SK-N-SH treated with all-trans-retinoic acid at 6 μM for 48 hours (cell line): ENCODE data around the gene PMEL.
"Not testable (repeated sequence)": the region's sequence is repeated elsewhere in the genome, so short reads cannot be mapped to it uniquely, and the experiment has no call there.

Experiments used
- ATAC-seq: fragments of 200-7000 bp; cut with Tn5 transposase; 3 replicates; pipeline ENCODE4 v1.9.1; 2020; ENCODE audit warnings: mild to moderate bottlenecking, moderate library complexity
- ARNTL ChIP-seq: fragments of 450-650 bp; formaldehyde crosslinking; IDR thresholded peaks from 2 replicates; pipeline ENCODE4 v1.5.0; 2020; ENCODE audit warnings: low read depth, mild to moderate bottlenecking, moderate library complexity, borderline replicate concordance
- CREB5 ChIP-seq: fragments of 250-450 bp; sonication (Bioruptor Pico); IDR thresholded peaks from 2 replicates; pipeline ENCODE4 v1.5.1; 2020; ENCODE audit warnings: low read depth, mild to moderate bottlenecking, moderate library complexity
- ESRRG ChIP-seq: fragments of 250-450 bp; sonication (Bioruptor Pico); IDR thresholded peaks from 2 replicates; pipeline ENCODE4 v1.6.1; 2021; ENCODE audit warnings: mild to moderate bottlenecking
- GLIS3 ChIP-seq: fragments of 250-450 bp; sonication (Bioruptor Pico); IDR thresholded peaks from 2 replicates; pipeline ENCODE4 v1.5.0; 2020; ENCODE audit warnings: mild to moderate bottlenecking, moderate library complexity
- ISL1 ChIP-seq: fragments of 250-450 bp; sonication (Bioruptor Pico); IDR thresholded peaks from 2 replicates; pipeline ENCODE4 v2.1.2; 2022; ENCODE audit warnings: mild to moderate bottlenecking, moderate library complexity
- OSR1 ChIP-seq: fragments of 250-450 bp; sonication (Bioruptor Pico); IDR thresholded peaks from 2 replicates; pipeline ENCODE4 v1.8.0; 2022; ENCODE audit warnings: moderate library complexity, mild to moderate bottlenecking, inconsistent platforms
- PATZ1 ChIP-seq: fragments of 250-450 bp; sonication (Bioruptor Pico); IDR thresholded peaks from 2 replicates; pipeline ENCODE4 v1.8.0; 2020; ENCODE audit warnings: mild to moderate bottlenecking, moderate library complexity, borderline replicate concordance
- POU6F1 ChIP-seq: fragments of 250-450 bp; sonication (Bioruptor Pico); IDR thresholded peaks from 2 replicates; pipeline ENCODE4 v1.8.0; 2021; ENCODE audit warnings: low read depth, mild to moderate bottlenecking, moderate library complexity, borderline replicate concordance
- PPARA ChIP-seq: fragments of 250-450 bp; sonication (Bioruptor Pico); IDR thresholded peaks from 2 replicates; pipeline ENCODE4 v1.5.0; 2020; ENCODE audit warnings: mild to moderate bottlenecking, borderline replicate concordance
- RARB ChIP-seq: fragments of 250-450 bp; sonication (Bioruptor Pico); IDR thresholded peaks from 2 replicates; pipeline ENCODE4 v1.8.0; 2021; ENCODE audit warnings: mild to moderate bottlenecking, moderate library complexity
- SNAI2 ChIP-seq: fragments of 250-450 bp; sonication (Bioruptor Pico); IDR thresholded peaks from 2 replicates; pipeline ENCODE4 v1.5.0; 2020; ENCODE audit warnings: mild to moderate bottlenecking, moderate library complexity
- TCF4 ChIP-seq: fragments of 250-450 bp; sonication (Bioruptor Pico); IDR thresholded peaks from 2 replicates; pipeline ENCODE4 v1.8.0; 2021; ENCODE audit warnings: mild to moderate bottlenecking, moderate library complexity, borderline replicate concordance
- TOX ChIP-seq: fragments of 250-450 bp; sonication (Bioruptor Pico); IDR thresholded peaks from 2 replicates; pipeline ENCODE4 v1.8.0; 2021; ENCODE audit warnings: mild to moderate bottlenecking, moderate library complexity, borderline replicate concordance
- TSHZ2 ChIP-seq: fragments of 250-450 bp; sonication (Bioruptor Pico); IDR thresholded peaks from 2 replicates; pipeline ENCODE4 v1.5.0; 2020; ENCODE audit warnings: mild to moderate bottlenecking, moderate library complexity
- ZC3H10 ChIP-seq: fragments of 250-450 bp; sonication (Bioruptor Pico); IDR thresholded peaks from 2 replicates; pipeline ENCODE4 v1.5.1; 2021; ENCODE audit warnings: mild to moderate bottlenecking, moderate library complexity
- ZFP3 ChIP-seq: fragments of 250-450 bp; sonication (Bioruptor Pico); IDR thresholded peaks from 2 replicates; pipeline ENCODE4 v1.5.0; 2020; ENCODE audit warnings: mild to moderate bottlenecking, moderate library complexity
- ZFP30 ChIP-seq: fragments of 450-650 bp; formaldehyde crosslinking; IDR thresholded peaks from 2 replicates; pipeline ENCODE4 v1.5.0; 2022; ENCODE audit warnings: mild to moderate bottlenecking, moderate library complexity
- ZNF565 ChIP-seq: fragments of 450-650 bp; formaldehyde crosslinking; conservative IDR thresholded peaks from 2 replicates; pipeline ENCODE4 v1.5.0; 2020; ENCODE audit warnings: low read depth, mild to moderate bottlenecking, moderate library complexity
- ZNF70 ChIP-seq: fragments of 450-650 bp; formaldehyde crosslinking; IDR thresholded peaks from 2 replicates; pipeline ENCODE4 v1.5.0; 2020; ENCODE audit warnings: mild to moderate bottlenecking, moderate library complexity
- ZNF8 ChIP-seq: fragments of 450-650 bp; formaldehyde crosslinking; IDR thresholded peaks from 2 replicates; pipeline ENCODE4 v1.5.0; 2020; ENCODE audit warnings: mild to moderate bottlenecking, moderate library complexity

The PMEL gene

GRCh38 chr12:56007564-56008559 lies 42.0 kb upstream of the PMEL start:
- no peak for TF ChIP-seq TCF4 (CRISPR knock-in tag)
- TF ChIP-seq GLIS3 (CRISPR knock-in tag): 0 out of 2 replicates have a peak, but pooled peaks have one; percentile 72
- ATAC-seq: peak; percentile 76

GRCh38 chr12:56004211-56004610 lies 38.4 kb upstream of the PMEL start:
- TF ChIP-seq TSHZ2 (CRISPR knock-in tag) (no peak), SNAI2 (CRISPR knock-in tag) (no peak), ARNTL (CRISPR knock-in tag) (no peak), GLIS3 (CRISPR knock-in tag) (no peak), TOX (CRISPR knock-in tag) (no peak), ZFP30 (CRISPR knock-in tag) (no peak), ZNF8 (CRISPR knock-in tag) (no peak), CREB5 (CRISPR knock-in tag) (no peak), OSR1 (CRISPR knock-in tag) (no peak), RARB (CRISPR knock-in tag) (no peak), ISL1 (CRISPR knock-in tag) (no peak), POU6F1 (CRISPR knock-in tag) (no peak), ZC3H10 (no peak), PATZ1 (CRISPR knock-in tag) (no peak), PPARA (CRISPR knock-in tag) (no peak), ZNF70 (no peak), ESRRG (CRISPR knock-in tag) (no peak), ZFP3 (CRISPR knock-in tag) (no peak)

GRCh38 chr12:56003376-56003775 lies 37.5 kb upstream of the PMEL start:
- ATAC-seq: not testable (repeated sequence)

More at GRCh38 chr12:56004211-56004610, 38.4 kb upstream of the PMEL start:
- ATAC-seq: no peak

- no peak for TF ChIP-seq ZFP30 (CRISPR knock-in tag)
- TF ChIP-seq ZNF565 (CRISPR knock-in tag): no peak
- TF ChIP-seq POU6F1 (CRISPR knock-in tag): no peak
- no peak for TF ChIP-seq ISL1 (CRISPR knock-in tag)
- TF ChIP-seq ZFP3 (CRISPR knock-in tag): no peak
- TF ChIP-seq, all 23 proteins: peak for 0
- no peak for ATAC-seq
Measured at GRCh38 chr12:56001487-56002100, 35.8 kb upstream of the PMEL start.

GRCh38 chr12:55999999-56000540 lies 34.2 kb upstream of the PMEL start:
- ATAC-seq: not testable (repeated sequence)

GRCh38 chr12:55999522-55999921 lies 33.7 kb upstream of the PMEL start:
- not testable (repeated sequence) for ATAC-seq
